ENCODE measurements around the gene PTER.

Gene PTER

DNA sequence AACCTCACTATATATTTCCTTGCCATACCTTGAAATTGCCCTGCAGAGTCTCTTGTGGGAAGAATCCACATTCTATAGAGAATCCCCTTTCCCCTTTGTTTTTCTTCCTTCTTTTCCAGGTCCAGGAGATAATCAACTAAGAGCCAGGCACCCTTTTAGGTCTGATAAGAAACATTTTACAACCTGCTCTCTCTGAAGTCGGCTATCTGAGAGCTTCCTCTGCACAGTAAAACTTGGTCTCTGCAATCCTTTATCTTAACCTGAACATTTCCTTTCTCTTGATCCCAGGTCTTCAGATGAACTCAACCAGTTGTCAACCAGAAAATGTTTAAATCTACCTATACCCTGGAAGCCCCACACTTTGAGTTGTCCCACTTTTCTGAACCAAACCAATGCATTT is 19.5 kb upstream of the PTER start:
- Histone ChIP-seq H3K27me3 (replicated peaks; ENCODE audit: control insufficient read depth, insufficient read depth, low read length) (no peaks in the 10 kb centered on the region; the same call in 1 of the 2 replicates), H3K4me3 (replicated peaks; ENCODE audit: low read depth, low read length) (no peak overlapping the region), H3K36me3 (ENCODE audit: control insufficient read depth, insufficient read depth, low read length) (no peaks in the 10 kb centered on the region)
- no peak for DNase-seq (ENCODE audit: extremely low read depth, insufficient read length)
- TF ChIP-seq, protein P1, sequence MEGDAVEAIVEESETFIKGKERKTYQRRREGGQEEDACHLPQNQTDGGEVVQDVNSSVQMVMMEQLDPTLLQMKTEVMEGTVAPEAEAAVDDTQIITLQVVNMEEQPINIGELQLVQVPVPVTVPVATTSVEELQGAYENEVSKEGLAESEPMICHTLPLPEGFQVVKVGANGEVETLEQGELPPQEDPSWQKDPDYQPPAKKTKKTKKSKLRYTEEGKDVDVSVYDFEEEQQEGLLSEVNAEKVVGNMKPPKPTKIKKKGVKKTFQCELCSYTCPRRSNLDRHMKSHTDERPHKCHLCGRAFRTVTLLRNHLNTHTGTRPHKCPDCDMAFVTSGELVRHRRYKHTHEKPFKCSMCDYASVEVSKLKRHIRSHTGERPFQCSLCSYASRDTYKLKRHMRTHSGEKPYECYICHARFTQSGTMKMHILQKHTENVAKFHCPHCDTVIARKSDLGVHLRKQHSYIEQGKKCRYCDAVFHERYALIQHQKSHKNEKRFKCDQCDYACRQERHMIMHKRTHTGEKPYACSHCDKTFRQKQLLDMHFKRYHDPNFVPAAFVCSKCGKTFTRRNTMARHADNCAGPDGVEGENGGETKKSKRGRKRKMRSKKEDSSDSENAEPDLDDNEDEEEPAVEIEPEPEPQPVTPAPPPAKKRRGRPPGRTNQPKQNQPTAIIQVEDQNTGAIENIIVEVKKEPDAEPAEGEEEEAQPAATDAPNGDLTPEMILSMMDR (IDR thresholded peaks at IDR 0.05; ENCODE audit: insufficient read depth, low read length, poor library complexity, severe bottlenecking): no peak

DNA sequence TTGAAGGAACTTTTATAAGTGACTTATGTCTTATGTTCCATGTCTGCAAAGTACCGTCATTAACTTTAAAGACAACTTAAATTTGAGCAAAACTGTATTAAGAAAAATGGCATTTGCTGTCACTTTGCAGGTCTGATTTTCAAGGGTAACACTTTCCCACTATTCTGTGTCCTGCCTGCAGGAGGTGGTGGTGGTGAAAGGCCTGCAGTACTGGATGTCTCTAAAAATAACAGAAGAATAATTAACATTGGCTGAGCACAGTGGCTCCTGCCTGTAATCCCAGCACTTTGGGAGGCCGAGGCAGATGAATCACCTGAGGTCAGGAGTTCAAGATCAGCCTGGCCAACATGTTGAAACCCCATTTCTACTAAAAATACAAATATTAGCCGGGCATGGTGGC is 13.2 kb upstream of the PTER start:
- no peak overlapping the region for H3K4me3 ChIP-seq (replicated peaks; ENCODE audit: low read depth, low read length)
- no peaks in the 10 kb centered on the region for H3K36me3 ChIP-seq (ENCODE audit: control insufficient read depth, insufficient read depth, low read length)
- no peaks in the 10 kb centered on the region for H3K27me3 ChIP-seq (replicated peaks; ENCODE audit: control insufficient read depth, insufficient read depth, low read length)
- TF ChIP-seq, protein P1 (IDR thresholded peaks at IDR 0.05; ENCODE audit: insufficient read depth, low read length, poor library complexity, severe bottlenecking): no peak
- DNase-seq (ENCODE audit: extremely low read depth, insufficient read length): no peak

DNA sequence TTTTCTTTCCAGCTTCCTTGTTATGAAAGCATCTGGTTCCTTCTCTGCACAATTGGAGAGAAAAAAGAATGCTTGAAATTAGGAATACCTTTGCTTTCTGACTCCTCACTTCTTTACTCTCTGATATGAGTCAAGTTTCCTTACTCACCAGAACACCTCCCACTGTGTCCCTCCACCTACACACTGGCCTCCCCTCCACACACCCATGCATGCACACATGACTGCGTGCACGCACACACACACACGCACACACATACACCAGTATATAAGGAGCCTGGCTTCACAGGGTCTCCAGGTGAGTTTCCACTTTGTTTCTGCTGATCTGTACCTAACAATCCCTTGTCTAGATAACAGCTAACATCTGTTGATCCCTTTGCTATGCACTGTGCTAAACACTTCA is 11.4 kb upstream of the PTER start:
- Histone ChIP-seq H3K4me3 (replicated peaks; ENCODE audit: low read depth, low read length) (no peak overlapping the region), H3K27me3 (replicated peaks; ENCODE audit: control insufficient read depth, insufficient read depth, low read length) (no peaks in the 10 kb centered on the region), H3K36me3 (ENCODE audit: control insufficient read depth, insufficient read depth, low read length) (no peaks in the 10 kb centered on the region)
- TF ChIP-seq, protein P1 (IDR thresholded peaks at IDR 0.05; ENCODE audit: insufficient read depth, low read length, poor library complexity, severe bottlenecking): no peak
- no peak for DNase-seq (ENCODE audit: extremely low read depth, insufficient read length)

DNA sequence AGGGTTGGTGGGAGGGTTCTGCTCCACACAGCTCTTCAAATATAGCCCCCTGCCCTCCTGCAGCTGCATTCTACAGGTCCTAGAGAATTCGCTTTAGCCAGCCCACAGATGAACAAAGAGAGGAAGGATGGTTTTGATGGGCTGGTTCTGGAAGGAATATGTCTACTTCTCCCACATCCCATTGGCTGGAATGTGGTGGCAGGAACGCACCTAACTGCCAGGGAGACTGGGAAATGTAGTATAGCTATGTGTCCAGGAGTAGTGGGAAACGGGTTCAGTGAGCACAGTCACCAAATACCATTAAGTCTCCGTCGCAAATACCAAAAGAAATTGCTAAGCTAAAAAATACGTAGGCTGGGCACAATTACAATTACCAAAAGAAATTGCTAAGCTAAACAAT is 7.3 kb upstream of the PTER start:
- H3K27me3 ChIP-seq (replicated peaks; ENCODE audit: control insufficient read depth, insufficient read depth, low read length): no peaks in the 10 kb centered on the region
- no peak for DNase-seq (ENCODE audit: extremely low read depth, insufficient read length)
- H3K4me3 ChIP-seq (replicated peaks; ENCODE audit: low read depth, low read length): no peak overlapping the region
- no peaks in the 10 kb centered on the region for H3K36me3 ChIP-seq (ENCODE audit: control insufficient read depth, insufficient read depth, low read length)
- TF ChIP-seq, protein P1 (IDR thresholded peaks at IDR 0.05; ENCODE audit: insufficient read depth, low read length, poor library complexity, severe bottlenecking): no peak

DNA sequence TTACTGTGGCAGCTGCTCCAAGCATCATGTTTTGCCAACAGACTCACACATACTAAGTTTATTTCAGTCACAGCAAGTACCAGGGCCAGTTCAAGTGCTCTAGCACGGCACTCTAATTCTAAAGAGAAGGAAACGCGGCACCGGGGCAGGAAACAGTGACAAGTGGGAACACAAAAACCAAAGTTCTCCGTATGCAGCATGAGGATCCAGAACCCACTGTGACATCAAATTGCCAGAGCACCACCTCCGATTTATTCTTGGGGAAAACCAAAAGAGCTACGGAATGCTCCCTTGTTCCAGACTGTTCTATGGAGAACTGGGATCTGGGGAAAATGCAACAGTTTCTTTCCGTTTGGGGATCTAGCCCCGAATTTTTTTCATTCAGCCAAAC is 448 bp upstream of the PTER start:
- Histone ChIP-seq H3K4me3 (replicated peaks; ENCODE audit: low read depth, low read length) (peak overlapping the region; percentile 79), H3K27me3 (replicated peaks; ENCODE audit: control insufficient read depth, insufficient read depth, low read length) (no peaks in the 10 kb centered on the region), H3K36me3 (ENCODE audit: control insufficient read depth, insufficient read depth, low read length) (no peaks in the 10 kb centered on the region)
- no peak for DNase-seq (ENCODE audit: extremely low read depth, insufficient read length)
- TF ChIP-seq, protein P1 (IDR thresholded peaks at IDR 0.05; ENCODE audit: insufficient read depth, low read length, poor library complexity, severe bottlenecking): no peak

DNA sequence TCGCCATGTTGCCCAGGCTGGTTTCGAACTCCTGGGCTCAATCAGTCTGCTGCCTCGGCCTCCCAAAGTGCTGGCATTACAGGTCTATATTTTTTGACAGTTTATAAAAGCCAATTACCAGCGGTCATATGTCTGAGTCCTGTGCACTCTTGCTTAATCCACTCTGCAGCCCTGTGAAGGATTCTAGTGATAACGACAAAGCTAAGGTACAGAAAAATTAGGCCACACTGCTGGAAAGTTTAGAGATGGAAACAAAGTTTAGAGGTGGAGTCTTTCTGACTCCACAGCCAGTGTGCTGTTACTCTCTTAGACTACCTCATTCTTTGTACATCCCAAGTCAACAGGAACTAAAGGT is 707 bp downstream of the PTER start:
- Histone ChIP-seq H3K36me3 (ENCODE audit: control insufficient read depth, insufficient read depth, low read length) (no peaks in the 10 kb centered on the region), H3K27me3 (replicated peaks; ENCODE audit: control insufficient read depth, insufficient read depth, low read length) (no peaks in the 10 kb centered on the region), H3K4me3 (replicated peaks; ENCODE audit: low read depth, low read length) (peak overlapping the region; percentile 79)
- TF ChIP-seq, protein P1 (IDR thresholded peaks at IDR 0.05; ENCODE audit: insufficient read depth, low read length, poor library complexity, severe bottlenecking): no peak
- DNase-seq (ENCODE audit: extremely low read depth, insufficient read length): no peak
